Measurements from ENCODE around the gene ZNF600.
A peak's percentile ranks its signal among the peaks of the same experiment; 100 is the strongest.
"Not testable (repeated sequence)": the region's sequence is repeated elsewhere in the genome, so short reads cannot be mapped to it uniquely, and the experiment has no call there.

The ZNF600 gene

GRCh38 chr19:52741371-52741770, 45.2 kb downstream of the ZNF600 start:
- DNase-seq, result not testable (repeated sequence)

DNA sequence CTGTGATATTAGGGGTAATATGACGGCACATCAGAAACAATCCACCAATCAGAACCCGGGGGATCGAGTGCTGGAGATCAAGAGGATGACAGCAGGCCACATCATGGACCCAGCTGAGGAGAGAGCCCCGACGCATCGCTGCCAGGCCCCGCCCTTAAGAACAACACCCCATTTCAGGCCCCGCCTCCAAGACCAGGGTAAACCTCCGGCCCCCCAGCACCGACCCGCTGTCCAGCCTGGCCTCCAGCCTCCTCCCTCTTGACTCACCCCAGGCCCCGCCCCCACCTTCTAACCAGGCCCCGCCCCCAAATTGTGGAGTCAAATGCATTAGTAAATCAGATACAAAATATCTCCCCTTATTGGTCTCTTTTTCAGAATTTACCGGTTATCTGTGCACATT, 47.0 kb downstream of the ZNF600 start:
- DNase-seq, result no peak

GRCh38 chr19:52735734-52736133, 50.9 kb downstream of the ZNF600 start:
- peak; percentile 67 for DNase-seq

GRCh38 chr19:52734893-52735661, 51.5 kb downstream of the ZNF600 start, which contains the start of gene ZNF611:
TSS of gene ZNF611 (minus strand) at chr19:52735044. CDS start at chr19:52715894, 19,150 bp downstream.
- DNase-seq, result peak; percentile 96

DNA sequence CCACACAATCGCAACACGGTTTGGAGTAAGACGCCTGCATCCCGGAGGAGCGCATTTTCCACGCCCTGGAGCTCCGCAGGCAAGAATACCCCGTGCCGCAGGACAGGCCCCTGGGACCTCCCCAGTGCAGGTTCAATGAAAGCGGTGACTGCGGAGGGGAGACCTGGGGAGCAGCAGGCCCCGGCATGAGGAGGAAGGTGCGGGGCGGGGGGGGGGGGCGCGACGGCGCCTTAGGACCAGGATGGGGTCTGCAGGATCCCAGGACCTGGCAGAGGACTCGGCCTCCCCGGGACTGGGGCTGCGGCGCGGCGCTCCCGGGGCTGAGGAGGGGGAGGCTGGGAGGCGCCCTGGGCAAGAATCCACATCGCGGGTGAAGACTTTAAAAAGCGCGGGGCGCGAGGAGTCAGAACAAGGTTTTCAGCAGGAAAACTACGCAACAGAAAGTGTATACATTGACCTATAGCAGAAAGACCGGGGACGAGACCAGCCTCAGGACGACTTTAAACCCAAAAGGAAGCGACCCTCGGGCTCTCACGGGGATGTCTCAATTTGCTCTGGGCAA, 52.2 kb downstream of the ZNF600 start:
- peak; percentile 33 for DNase-seq

- not testable (repeated sequence) for DNase-seq
Observed at GRCh38 chr19:52726051-52726450, 60.5 kb downstream of the ZNF600 start.

GRCh38 chr19:52725528-52725961, 61.0 kb downstream of the ZNF600 start:
- no peak for DNase-seq

GRCh38 chr19:52724701-52725514, 61.7 kb downstream of the ZNF600 start:
- no peak for DNase-seq

DNA sequence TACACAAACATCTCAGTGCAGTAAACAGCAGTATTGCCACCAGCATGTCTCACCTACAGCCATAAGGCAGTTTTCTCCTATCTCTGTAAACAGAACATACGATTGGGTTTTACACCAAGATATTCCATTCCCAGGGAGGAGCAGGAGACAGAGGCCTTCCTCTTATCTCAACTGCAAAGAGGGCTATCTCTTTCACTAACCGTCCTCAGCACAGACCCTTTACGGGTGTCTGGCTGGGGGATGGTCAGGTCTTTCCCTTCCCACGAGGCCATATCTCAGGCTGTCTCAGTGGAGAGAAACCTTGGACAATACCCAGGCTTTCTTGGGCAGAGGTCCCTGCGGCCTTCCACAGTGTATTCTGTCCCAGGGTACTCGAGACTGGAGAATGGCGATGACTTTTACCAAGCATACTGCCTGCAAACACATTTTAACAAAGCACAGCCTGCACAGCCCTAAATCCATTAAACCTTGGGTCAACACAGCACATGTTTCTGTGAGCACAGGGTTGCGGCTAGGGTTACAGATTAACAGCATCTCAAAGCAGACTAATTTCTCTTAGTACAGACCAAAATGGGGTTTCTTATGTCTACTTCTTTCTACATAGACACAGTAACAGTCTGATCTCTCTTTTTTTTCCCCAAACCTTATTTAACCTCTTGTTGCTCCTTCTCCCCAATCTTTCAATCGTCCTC, 62.5 kb downstream of the ZNF600 start:
- not testable (repeated sequence) for DNase-seq

DNA sequence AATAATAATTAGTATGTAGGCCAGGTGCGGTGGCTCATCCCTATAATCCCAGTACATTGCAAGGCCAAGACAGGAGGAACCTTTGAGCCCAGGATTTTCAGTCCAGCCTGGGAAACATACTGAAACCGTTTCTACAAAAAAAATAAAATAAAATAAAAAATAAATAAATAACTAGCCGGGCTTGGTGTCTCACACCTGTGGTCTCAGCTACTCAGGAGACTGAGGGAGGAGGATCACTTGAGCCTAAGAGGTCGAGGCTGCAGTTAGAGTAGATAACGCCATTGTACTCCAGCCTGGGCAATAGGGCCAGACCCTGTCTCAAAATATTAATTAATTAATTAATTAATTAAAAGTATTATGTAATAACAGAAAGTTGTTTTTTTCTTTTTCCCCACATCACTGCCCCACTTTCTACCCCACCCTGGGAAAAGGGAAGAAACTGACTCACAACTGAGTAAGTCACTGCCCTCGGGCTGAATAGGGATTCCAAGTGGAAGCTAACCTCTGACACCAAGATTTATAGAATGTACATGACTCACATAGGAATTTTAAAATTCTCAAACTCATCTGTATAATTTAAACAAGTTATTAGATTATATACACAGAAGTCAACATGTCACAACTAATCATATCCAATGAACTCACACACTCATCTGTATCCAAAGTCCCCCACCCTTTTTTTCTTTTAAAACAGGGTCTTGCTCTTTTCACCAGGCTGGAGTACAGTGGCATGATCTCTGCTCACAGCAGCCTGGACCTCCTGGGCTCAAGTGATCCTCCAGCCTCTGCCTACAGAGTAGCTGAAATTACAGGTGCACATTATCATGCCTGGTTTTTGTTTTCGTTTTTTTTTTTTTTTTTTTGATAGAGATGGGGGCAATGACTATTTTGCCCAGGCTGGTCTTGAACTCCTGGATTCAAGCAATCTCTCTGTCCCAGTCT, 64.3 kb downstream of the ZNF600 start:
- peak; percentile 98 for DNase-seq

DNA sequence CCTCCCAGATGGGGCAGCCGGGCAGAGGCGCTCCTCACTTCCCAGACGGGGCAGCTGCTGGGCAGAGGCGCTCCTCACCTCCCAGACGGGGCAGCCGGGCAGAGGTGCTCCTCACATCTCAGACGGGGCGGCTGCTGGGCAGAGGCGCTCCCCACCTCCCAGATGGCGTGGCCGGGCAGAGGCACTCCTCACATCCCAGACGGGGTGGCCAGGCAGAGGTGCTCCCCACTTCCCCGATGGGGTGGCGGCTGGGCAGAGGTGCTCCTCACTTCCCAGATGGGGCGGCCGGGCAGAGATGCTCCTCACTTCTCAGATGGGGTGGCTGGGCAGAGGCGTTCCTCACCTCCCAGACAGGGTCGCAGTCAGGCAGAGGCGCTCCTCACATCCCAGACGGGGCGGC, 66.0 kb downstream of the ZNF600 start:
- not testable (repeated sequence) for DNase-seq

GRCh38 chr19:52716522-52716921, 70.1 kb downstream of the ZNF600 start:
- DNase-seq, result no peak

- DNase-seq, result peak; percentile 93
Observed at GRCh38 chr19:52715902-52716301, 70.7 kb downstream of the ZNF600 start.

- not testable (repeated sequence) for DNase-seq
Observed at GRCh38 chr19:52715330-52715729, 71.3 kb downstream of the ZNF600 start.

All from EL (cell line).